ENCODE results near the gene PDE2A.

DNA sequence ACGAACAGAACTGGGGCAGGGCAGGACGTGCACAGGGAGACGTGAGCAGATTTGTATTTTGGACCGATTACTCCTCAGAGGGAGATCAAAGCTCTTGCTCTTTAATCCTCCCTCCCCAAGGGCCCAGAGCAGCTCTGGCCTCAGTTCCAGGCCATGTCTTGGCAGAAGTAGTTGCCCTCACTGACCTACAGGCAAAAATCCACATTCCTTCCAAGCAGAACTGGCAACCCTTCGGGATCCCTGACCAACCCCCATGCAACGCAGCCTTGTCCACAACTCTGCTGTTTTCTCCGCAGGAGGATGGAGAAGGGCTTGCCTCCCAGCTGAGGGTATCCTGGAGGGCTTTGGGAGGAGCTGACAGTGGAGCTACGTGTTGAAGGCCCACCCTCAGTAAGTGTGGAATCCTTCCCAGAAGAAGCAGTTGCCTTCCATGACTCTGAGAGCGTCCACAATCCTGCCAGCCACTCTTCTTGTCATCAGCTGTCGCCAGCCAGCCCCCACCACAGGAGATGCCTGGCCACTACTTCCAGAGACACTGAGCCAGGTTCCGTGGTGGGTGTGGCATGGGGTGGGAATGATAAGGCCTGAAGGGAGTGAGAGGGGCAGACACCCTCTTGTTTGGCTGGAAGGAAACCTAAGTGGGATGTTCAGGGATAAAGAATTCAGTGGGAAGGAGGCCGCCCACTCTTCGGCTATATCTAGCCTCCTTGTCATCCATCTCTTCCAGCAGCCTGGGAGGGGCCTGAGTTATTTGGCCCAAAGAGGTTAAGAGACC is 68.1 kb downstream of the PDE2A start:
- TF ChIP-seq, protein P1, sequence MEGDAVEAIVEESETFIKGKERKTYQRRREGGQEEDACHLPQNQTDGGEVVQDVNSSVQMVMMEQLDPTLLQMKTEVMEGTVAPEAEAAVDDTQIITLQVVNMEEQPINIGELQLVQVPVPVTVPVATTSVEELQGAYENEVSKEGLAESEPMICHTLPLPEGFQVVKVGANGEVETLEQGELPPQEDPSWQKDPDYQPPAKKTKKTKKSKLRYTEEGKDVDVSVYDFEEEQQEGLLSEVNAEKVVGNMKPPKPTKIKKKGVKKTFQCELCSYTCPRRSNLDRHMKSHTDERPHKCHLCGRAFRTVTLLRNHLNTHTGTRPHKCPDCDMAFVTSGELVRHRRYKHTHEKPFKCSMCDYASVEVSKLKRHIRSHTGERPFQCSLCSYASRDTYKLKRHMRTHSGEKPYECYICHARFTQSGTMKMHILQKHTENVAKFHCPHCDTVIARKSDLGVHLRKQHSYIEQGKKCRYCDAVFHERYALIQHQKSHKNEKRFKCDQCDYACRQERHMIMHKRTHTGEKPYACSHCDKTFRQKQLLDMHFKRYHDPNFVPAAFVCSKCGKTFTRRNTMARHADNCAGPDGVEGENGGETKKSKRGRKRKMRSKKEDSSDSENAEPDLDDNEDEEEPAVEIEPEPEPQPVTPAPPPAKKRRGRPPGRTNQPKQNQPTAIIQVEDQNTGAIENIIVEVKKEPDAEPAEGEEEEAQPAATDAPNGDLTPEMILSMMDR (IDR thresholded peaks at IDR 0.05): no peak
- TF ChIP-seq POLR2A (IDR thresholded peaks at IDR 0.05) (no peak), POLR2AphosphoS5 (IDR thresholded peaks at IDR 0.05) (no peak)

Measured in upper lobe of left lung (tissue), 4 donors.